Mesenteric fat pad (tissue), 1 donor: ENCODE data around the gene ATP13A3. TPM values are rescaled to one million over a fixed set of nuclear protein-coding genes. Genes with fewer than 3 reads are reported as not detected.
"Not testable (repeated sequence)": the region's sequence is repeated elsewhere in the genome, so short reads cannot be mapped to it uniquely, and the experiment has no call there.

ENCODE experiments used
- DNase-seq: peaks from one replicate; pipeline ENCODE4 v3.0.0-alpha.2; 2020; ENCODE audit warnings: low spot score
- total RNA-seq: library from RNA; stranded (reverse); fragmentation: NEBNext Ultra II Directional; extraction: Animal tissue kit (Norgen Biotek cat#: 25700); gene quantifications from one replicate; pipeline ENCODE4 v1.2.1, GENCODE V29; 2021
- donor health status: DM: yes; HTN: yes; CAD: no.

The ATP13A3 gene
- total RNA-seq, 1 donor from 2014 or later: 204 TPM

DNA sequence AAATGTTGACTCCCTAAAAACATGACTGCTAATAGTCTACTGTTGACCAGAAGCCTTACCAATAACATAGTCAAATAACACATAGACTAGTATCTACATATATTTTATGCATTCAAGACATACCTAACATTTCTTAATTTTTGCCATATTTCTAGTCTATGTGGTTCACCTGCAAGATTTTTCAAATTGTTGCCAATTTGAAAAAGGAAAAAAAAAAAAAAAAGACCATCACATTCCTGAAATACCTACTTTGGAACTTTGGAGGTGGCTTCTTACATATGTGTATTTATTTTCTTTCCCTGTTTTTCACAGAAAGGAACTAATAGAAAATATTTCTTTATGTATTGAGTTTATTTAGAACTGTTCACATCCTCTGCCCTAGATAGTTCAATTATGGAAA lies 13.4 kb upstream of the ATP13A3 start:
- no peak for DNase-seq

DNA sequence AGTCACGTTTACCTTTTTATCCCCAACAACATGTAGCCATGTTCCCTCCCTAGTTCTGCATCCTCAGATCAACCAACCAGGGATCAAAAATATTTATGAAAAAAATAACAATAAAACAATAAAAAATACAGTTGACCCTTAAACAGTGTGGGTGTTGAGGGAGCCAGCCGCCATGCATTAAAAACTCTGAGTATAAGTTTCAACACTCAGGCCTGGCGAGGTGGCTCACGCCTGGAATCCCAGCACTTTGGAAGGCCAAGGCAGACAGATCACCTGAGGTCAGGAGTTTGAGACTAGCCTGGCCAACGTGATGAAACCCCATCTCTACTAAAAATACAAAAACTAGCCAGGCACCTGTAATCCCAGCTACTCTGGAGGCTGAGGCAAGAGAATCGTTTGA lies 12.7 kb upstream of the ATP13A3 start:
- not testable (repeated sequence) for DNase-seq

DNA sequence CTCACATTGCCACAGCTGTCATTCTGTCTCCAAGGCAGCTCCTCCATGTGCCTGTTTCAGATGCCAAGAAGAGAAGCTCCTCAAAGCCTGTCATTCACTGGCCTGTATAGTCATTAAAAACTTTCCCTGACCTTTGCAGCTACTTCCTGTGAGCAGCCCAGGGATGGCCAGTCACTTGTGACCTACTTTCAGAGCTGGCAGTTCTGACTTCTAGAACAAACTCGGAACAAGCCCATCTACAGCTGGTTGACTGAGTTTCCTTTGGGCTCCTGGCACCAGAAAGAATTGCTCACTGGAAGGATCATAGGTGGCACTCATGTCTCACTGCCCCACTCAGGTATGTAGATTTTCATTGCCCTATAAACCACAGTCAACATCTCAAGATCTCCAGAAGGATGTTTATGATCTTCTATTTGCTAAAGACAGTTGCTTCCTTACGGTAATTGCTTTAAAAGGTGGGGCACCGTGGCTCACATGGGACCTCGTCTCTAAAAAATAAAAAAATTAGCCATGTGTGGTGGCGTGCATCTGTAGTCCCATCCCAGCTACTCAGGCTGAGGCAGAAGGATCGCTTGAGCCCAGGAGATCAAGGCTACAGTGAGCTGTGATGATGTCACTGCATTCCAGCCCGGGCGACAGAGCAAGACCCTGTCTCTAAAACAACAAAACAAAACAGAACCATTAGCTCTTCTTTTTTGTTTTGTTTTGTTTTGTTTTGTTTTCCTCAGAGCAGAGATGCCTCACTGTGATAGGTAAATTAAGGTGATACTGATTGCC lies 11.2 kb upstream of the ATP13A3 start:
- no peak for DNase-seq

DNA sequence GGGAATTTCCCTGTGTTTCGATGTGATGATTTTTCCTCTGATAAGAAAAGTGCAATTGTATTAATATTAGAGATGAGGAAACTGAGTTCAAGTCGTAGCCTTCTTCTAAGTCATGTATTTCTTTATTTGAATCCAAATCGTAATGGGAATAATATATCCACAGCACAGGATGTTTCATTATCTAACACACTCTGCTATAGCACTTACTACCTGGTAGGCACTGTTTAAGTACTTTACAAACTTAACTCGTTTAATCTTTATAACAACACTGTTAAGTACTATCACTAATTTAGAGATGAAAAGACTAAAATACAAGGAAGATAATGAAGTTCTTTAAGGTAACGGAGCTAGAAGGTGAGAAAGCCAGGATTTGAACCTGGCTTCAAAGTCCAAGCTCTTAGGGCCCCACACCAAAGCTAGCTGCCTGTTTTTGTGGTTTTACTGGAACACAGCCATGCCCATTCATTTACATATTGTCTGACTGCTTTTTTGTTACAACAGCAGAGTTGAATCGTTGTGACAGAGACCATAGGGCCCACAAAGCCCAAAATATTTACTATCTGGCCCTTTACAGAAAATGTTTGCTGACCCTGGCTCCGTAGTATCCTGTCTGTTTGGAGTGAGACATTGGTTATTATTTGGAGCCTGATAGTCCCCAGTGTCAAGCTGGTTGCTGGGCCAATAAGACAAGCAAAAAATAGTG lies 9.6 kb upstream of the ATP13A3 start:
- no peak for DNase-seq

DNA sequence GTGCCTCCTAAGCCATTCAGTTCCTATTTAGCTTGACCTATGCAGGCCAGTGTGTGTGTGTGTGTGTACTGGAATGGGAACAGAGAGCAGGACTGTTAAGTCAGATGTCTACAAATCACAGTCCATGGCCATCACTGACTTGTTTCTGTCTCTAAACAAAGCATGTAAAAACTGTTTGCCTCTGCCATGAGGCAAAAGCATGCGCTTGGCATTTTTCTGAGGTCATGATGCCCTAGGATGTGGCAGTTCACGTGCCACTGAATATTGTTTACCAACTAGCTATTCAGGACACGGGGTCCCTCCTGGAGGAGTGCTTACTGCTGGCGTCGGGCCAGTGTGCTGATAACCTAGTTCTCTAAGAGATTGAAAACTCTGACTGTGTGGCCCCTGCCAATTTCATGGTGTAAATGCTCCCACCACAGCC lies 8.2 kb upstream of the ATP13A3 start:
- DNase-seq: no peak

DNA sequence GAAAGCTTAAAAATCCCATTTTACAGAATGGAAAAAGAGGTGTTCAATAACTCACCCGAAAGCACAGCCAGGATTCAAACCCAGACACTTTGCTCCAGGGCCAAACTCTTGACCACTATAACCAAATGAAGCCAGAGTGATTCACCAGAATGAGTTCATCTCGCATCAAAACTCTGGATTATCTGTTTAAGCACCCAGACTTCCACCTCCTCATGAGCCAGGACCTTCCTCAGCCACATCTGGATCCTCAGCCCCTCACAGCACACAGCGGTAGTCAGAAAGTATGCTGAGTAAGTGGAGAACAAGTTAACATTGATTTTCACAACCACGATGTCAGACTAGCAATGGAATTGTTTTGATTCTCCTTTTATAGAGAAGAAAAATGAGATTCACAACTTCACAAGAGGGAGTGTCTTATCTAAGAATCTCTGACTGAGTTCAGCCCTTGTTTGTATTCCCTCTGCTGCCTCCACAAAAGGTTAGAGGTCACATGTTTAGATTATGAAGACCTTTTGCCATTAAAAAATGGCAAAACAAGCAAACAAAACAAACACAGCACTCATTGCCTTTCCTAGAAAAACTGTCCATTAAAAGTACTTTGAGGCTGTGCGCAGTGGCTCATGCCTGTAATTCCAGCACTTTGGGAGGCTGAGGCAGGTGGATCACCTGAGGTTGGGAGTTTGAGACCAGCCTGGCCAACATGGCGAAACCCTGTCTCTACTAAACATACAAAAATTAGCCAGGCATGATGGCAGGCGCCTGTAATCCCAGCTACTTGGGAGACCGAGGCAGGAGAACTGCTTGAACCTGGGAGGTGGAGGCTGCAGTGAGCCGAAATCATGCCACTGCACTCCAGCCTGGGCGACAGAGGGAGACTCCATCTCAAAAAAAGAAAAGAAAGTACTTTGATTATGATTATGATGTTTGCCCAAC lies 7.5 kb upstream of the ATP13A3 start:
- not testable (repeated sequence) for DNase-seq

DNA sequence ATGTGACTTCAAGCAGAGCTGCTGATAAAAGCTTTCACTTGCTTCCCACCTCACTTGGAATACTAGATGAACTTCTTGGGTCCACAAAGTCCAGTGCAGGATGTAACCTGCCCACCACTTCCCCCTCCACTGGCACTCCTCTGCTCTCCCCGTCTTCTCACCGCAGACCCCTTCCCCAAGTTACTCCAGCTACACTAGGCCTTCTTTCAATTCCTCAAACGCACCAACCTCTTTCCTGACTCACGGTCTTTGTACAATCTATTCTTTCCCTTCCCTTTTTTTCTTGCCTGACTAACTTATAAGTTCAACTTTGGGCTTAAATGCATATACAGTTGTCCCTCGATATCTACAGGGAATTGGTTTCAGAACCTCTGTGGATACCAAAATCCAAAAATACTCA lies 5.2 kb upstream of the ATP13A3 start:
- DNase-seq: no peak

DNA sequence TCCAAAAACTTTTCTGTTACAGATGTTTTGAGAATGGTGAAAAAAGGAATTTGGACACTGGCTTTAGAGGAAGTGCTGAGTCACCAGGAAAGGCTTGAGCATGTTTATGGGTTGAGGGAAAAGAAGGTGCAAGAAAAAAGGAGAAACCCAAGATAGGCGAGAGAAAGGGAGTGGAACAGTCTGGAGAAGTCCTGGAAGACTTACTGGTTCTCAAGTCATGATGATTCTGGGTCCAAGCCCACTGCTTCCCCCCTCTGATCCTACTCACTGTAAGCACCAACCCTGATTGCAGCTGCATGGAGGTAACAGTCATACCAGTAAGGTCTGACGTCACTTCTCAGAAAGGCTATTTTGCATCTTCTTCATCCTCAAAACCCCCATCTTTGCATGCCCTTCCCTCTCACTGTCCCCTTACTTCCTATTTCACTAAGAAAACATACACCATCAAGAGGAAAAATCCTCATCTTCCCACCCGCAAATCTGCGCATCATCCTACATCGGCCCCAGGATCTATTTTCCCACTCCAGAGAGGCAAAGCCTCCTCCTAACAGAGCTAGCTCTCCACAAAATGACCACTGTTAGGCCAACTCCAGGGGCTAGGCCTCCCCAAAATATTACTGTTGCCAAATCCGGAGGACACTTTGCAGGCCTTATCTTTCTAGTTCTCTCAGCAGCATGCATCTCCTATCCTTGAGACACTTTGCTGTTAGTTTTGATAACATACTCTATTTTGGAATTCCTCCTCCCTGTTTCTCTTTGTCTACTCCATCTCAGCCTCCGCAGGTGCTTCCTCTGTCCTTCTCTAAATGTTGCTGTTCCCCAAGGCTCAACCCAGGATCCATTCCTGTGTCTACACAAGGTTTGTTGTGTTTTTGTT lies 3.2 kb upstream of the ATP13A3 start:
- DNase-seq: no peak

DNA sequence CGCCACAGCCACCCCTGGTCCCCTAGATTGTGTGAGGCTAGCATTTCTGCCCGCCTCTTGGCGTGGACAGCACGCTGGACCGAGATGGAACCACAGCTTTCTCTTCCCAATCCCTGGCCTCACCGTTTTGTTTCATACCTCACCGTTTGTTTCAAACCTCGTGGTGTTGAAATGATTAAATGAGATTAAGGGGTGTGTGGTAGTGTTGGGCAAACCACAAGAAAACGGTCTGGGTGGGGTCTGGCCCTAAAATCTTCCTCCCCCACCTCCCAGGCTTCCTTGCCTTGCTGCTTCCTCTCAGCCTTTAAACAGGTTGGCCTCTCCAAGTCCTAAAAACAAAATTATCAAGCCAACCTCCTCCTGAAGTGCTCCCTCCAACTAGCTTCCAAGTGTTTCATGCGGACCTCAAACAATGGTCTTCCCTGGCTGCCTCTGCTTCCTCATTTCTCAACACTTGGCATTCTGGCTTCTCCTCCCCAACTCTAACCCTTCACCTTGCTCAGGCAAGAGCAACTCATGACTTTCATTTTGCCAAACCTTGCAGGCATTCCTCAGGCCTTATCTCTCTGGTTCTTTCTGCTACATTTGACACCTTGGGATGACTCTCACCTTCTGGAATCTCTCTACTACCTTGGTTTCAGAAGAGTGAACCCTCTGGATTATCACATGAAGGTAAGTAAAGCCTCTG lies 1.4 kb upstream of the ATP13A3 start:
- no peak for DNase-seq

DNA sequence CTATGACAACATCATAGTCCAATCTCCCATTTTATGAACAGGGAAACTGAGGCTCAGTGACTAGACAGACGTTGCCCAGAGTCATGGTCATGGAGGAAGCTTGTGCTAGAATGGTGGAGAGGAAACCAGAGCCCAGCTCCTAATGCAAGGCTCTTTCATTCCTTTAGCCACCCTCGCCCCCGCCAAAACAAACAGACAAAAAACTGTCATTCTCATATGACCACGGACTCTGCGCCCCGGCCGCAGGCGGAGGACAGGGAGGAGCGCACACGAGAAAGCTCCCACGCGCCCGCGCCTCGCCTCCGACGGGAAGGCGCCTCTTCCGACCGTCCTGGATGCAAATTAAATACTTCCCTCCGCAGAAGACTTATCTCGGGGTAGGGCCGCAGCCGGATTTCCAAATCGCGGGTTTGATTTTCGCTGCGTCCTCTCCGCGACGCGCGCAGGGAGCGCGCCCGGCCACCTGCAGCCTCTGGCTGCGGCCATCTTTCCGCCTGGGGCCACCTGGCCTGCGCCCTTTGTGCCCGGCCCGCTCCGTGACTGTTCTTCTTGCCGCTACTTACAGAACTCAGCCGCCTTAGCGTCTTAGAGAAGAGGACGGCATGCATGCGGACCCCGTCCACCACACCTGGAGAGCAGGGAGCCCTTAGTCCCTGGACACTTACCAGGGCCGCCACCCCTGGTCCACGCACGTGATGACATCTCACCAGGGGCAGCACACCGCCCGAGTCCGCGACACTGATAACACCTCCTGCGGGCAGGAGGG lies 670 bp upstream of the ATP13A3 start:
- DNase-seq: no peak

DNA sequence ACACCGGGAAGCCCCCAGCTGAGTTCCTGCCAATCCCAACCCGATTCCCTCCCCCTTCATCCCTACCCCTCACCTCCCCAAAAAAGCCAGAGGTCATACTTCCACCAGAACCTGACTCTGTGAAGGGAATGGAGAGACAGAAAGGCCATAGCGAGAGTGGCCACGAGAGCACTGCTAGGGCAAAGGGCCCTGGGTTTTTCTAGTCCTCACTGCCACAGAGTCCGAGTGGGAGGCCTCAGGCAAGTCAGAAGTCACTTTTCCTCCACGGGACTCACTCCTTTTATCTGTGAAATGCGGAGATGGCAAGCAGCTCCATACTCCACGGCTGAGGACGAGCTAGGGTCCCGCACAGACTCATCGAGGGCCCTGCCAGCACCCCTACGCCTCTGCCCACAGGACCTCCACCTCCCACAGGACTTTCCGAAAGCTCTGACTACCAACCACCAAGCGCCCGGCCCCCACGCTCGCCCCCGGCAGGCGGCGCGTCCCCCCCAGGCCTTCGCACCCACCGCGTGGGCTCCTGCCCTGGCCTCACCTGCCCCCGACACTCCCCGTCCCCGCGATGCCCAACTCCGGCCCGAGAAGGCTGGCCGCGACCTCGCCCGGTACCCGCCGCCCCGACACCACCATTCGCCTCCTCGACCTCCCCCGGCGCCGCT lies 792 bp downstream of the ATP13A3 start:
- no peak for DNase-seq

DNA sequence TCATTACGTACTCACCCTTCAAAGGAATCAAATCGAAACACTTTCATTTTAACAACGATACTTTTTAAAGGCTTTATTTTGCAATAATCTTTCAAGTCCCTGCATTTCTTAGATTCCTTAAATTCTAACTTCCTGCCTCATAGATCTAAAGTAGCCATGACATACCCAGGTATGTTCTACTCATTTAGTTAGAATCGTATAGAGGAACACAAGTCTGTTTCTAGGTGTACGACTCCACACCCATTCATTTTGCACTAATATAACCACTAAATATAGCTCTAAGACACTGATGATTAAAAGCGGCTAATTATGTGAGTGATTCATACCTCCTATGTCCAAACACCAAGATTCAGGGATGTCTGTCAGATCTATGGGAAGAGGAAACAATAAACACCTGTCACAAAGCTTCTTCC lies 1.3 kb downstream of the ATP13A3 start:
- DNase-seq: no peak

DNA sequence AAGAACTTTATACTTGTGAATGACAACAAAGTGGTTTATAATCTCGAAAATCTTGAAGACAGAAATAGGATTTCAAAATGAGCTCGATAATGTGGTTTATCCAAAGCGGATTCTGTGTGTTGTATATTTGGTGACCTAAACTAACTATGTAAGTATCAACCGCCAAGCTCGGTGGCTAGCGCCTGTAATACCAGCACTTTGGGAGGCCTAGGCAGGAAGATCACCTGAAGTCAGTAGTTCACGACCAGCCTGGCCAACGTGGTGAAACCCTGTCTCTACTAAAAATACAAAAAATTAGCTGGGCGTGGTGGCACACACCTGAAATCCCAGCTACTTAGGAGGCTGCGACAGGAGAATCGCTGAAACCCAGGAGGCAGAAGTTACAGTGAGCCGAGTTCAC lies 2.2 kb downstream of the ATP13A3 start:
- no peak for DNase-seq

DNA sequence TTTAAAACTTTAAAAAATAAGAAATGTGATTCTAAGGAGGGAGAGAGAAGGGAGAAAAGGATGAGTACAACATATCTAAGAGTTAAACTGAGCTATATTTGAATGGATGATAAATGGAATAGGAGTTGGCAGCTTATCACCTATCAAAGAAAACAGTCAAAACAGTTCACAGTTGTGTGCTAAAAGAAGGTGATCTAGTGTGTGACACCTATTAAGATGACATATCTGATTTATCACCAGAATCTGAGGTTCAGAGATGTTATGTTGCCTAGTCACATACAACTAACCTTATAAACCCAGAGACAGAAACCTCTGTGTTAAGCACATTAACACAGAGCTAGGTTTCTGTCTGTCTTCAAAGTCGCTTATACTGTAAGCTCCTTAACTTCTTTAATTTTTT lies 3.0 kb downstream of the ATP13A3 start:
- no peak for DNase-seq

DNA sequence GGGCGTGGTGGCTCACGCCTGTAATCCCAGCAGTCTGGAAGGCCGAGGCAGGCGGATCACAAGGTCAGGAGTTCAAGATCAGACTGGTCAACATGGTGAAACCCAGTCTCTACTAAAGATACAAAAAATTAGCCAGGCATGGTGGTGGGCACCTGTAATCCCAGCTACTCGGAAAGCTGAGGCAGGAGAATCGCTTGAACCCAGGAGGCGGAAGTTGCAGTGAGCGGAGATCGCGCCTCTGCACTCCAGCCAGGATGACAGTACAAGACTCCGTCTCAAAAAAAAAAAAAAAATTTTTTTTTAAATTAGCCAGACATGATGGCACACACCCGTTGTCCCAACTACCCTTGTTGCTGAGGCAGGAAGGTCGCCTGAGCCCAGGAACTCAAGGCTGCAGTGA lies 4.0 kb downstream of the ATP13A3 start:
- DNase-seq: not testable (repeated sequence)

DNA sequence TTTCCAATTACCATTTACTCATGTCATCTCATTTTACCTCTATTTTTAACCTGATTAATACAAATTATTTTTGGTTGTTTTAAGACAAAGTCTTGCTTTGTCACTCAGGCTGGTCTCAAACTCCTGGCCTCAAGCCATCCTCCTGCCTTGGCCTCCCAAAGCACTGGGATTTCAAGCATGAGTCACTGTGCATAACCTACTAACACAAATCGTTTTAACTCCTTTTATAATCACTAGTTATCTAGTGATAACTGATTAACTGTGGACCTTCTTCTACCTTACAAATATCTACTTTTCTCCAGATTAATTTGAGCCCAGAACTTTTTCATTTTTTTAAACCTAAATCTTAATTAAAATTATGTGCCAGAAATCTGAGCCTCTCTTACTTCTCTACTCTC lies 4.6 kb downstream of the ATP13A3 start:
- DNase-seq: no peak

DNA sequence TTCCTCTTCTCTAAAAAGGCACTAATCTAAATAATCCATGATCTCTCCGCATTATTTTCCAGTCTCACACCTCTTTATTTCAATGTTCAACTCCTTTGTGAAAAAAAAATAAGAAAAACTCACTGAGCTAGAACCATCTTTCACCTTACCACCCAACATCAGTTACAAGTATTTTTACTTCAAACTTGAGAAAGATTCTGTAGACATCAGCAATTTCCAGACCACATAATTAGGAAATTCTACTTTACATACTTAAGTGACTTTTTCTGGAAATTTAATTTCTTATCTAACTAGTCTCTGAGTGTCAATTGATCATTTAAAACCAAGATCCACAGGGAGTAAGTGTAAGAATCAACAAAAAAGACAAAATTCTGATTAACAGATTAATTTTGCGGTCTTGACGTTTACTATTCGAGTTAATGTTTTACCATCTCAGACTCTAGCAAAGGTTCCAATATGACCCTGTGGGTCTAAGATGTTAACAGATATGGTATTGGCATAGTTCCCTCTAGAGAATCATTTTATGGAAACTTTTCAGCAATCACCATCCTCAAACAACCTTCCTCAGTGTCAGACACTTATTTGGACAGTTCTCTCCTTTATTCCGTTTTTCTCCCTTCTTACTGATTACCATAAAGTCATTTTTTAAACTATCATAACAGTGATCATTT lies 5.1 kb downstream of the ATP13A3 start:
- DNase-seq: no peak

DNA sequence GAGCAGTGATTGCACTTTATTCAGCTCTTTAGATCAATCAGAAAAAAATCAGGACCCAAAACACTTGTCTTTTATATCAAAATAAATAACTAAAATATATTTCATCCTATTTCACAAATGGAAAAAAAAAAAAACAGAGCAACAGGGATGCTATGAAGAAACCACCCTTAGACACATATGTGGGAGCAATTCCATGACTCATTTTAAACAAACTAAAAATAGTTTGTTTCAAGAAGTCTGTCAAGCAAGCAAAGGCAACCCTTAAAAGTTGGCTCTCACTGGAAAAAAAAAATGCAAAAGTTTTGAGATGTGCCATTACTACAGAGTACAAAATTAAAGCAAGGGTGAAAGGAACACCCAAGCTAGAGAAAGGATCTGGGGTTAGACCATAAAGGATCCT lies 5.7 kb downstream of the ATP13A3 start:
- no peak for DNase-seq
